Mammary epithelial cell (primary cell): ENCODE measurements around the gene DAAM2.

ENCODE experiments used
- EZH2 ChIP-seq: IDR thresholded peaks from 2 replicates; pipeline ENCODE4 v1.6.1; 2012; ENCODE audit warnings: low read length, inconsistent platforms, borderline replicate concordance
- TF ChIP-seq, protein P1 (sequence below), 2 donors: IDR thresholded peaks in 1 of 2; conservative IDR thresholded peaks in 1 of 2; 2 replicates each; pipeline ENCODE4 v1.5.1; 2011 to 2012; ENCODE audit warnings: inconsistent platforms in 2 of 2, low read length in 2 of 2, mild to moderate bottlenecking in 2 of 2, control low read depth in 1 of 2, low read depth in 1 of 2; ENCODE audit not compliant: insufficient read depth in 1 of 2; ENCODE audit errors: extremely low read depth in 1 of 2

- TF ChIP-seq, protein P1, sequence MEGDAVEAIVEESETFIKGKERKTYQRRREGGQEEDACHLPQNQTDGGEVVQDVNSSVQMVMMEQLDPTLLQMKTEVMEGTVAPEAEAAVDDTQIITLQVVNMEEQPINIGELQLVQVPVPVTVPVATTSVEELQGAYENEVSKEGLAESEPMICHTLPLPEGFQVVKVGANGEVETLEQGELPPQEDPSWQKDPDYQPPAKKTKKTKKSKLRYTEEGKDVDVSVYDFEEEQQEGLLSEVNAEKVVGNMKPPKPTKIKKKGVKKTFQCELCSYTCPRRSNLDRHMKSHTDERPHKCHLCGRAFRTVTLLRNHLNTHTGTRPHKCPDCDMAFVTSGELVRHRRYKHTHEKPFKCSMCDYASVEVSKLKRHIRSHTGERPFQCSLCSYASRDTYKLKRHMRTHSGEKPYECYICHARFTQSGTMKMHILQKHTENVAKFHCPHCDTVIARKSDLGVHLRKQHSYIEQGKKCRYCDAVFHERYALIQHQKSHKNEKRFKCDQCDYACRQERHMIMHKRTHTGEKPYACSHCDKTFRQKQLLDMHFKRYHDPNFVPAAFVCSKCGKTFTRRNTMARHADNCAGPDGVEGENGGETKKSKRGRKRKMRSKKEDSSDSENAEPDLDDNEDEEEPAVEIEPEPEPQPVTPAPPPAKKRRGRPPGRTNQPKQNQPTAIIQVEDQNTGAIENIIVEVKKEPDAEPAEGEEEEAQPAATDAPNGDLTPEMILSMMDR (conservative IDR thresholded peaks at IDR 0.05 in 1 of 2, IDR thresholded peaks at IDR 0.05 in 1 of 2; ENCODE audit: extremely low read depth in 1 of 2, insufficient read depth in 1 of 2, low read depth in 1 of 2, low read length in 2 of 2), result no peak
- no peak for TF ChIP-seq EZH2
Measured at GRCh38 chr6:39908838-39909583, 116.8 kb downstream of the DAAM2 start.
